H9 (cell line): Measurements from ENCODE around the gene C1orf146. TPM values are rescaled to one million over a fixed set of nuclear protein-coding genes. Genes with fewer than 3 reads are reported as not detected.

Source experiments
- DNase-seq: peaks from one replicate; pipeline ENCODE4 v3.0.0-alpha.2; 2017
- H2AFZ ChIP-seq: one replicate; pipeline ENCODE4 v1.6.1; 2013; ENCODE audit warnings: mild to moderate bottlenecking, low read length, control low read depth, moderate library complexity
- H2AK5ac ChIP-seq: 2 replicates; pipeline ENCODE4 v1.6.1; 2013; ENCODE audit warnings: low read length, control low read depth, mixed read lengths; ENCODE audit not compliant: insufficient read length
- H2BK120ac ChIP-seq: one replicate; pipeline ENCODE4 v1.6.1; 2013; ENCODE audit warnings: low read depth, mild to moderate bottlenecking, low read length, control low read depth, inconsistent platforms; ENCODE audit not compliant: poor library complexity, severe bottlenecking
- H2BK12ac ChIP-seq: 2 replicates; pipeline ENCODE4 v1.6.1; 2013; ENCODE audit warnings: low read length, control low read depth, mixed read lengths, low read depth; ENCODE audit not compliant: insufficient read length
- H2BK15ac ChIP-seq: 2 replicates; pipeline ENCODE4 v1.6.1; 2013; ENCODE audit warnings: low read depth, low read length, control low read depth
- H2BK20ac ChIP-seq: one replicate; pipeline ENCODE4 v1.6.1; 2013; ENCODE audit warnings: low read depth, mild to moderate bottlenecking, low read length, control low read depth, inconsistent platforms; ENCODE audit not compliant: poor library complexity, severe bottlenecking
- H2BK5ac ChIP-seq: 2 replicates; pipeline ENCODE4 v1.6.1; 2013; ENCODE audit warnings: low read length, control low read depth, mixed read lengths; ENCODE audit not compliant: insufficient read length
- H3K14ac ChIP-seq: 2 replicates; pipeline ENCODE4 v1.6.1; 2013; ENCODE audit warnings: low read length, control low read depth; ENCODE audit not compliant: insufficient read depth
- H3K18ac ChIP-seq: 2 replicates; pipeline ENCODE4 v1.6.1; 2013; ENCODE audit warnings: low read depth, mild to moderate bottlenecking, mixed read lengths, low read length, control low read depth; ENCODE audit not compliant: insufficient read length
- H3K23ac ChIP-seq: 2 replicates; pipeline ENCODE4 v1.6.1; 2013; ENCODE audit warnings: low read length, control low read depth, mixed read lengths, low read depth; ENCODE audit not compliant: insufficient read length
- H3K23me2 ChIP-seq: 2 replicates; pipeline ENCODE4 v1.6.1; 2013; ENCODE audit warnings: low read depth, mild to moderate bottlenecking, mixed read lengths, low read length, control low read depth; ENCODE audit not compliant: insufficient read length, poor library complexity, severe bottlenecking
- H3K27ac ChIP-seq: 2 replicates; pipeline ENCODE4 v1.5.1; 2013; ENCODE audit warnings: low read length, control low read depth, mixed read lengths, low read depth; ENCODE audit not compliant: insufficient read length
- H3K27me3 ChIP-seq: 2 replicates; pipeline ENCODE4 v1.6.1; 2013; ENCODE audit warnings: low read length, control low read depth, inconsistent platforms; ENCODE audit not compliant: insufficient read depth
- H3K4ac ChIP-seq: 2 replicates; pipeline ENCODE4 v1.6.1; 2013; ENCODE audit warnings: low read depth, mild to moderate bottlenecking, control low read depth, inconsistent platforms, low read length, moderate library complexity
- H3K4me1 ChIP-seq: 2 replicates; pipeline ENCODE4 v1.6.1; 2013; ENCODE audit warnings: low read length, control low read depth, inconsistent platforms; ENCODE audit not compliant: insufficient read depth
- H3K4me2 ChIP-seq: 2 replicates; pipeline ENCODE4 v1.6.1; 2013; ENCODE audit warnings: low read length, control low read depth, mixed read lengths; ENCODE audit not compliant: insufficient read length, insufficient read depth
- H3K56ac ChIP-seq: 2 replicates; pipeline ENCODE4 v1.6.1; 2013; ENCODE audit warnings: low read depth, mild to moderate bottlenecking, mixed read lengths, low read length, control low read depth; ENCODE audit not compliant: insufficient read length
- H3K79me1 ChIP-seq: 2 replicates; pipeline ENCODE4 v1.6.1; 2013; ENCODE audit warnings: low read depth, mild to moderate bottlenecking, moderate library complexity, low read length, control low read depth, inconsistent platforms; ENCODE audit not compliant: insufficient read depth, poor library complexity, severe bottlenecking
- H3K79me2 ChIP-seq: 2 replicates; pipeline ENCODE4 v1.6.1; 2013; ENCODE audit warnings: low read length, control low read depth, inconsistent platforms; ENCODE audit not compliant: insufficient read depth
- H3K9ac ChIP-seq: 2 replicates; pipeline ENCODE4 v1.6.1; 2013; ENCODE audit warnings: low read length, control low read depth, mixed read lengths; ENCODE audit not compliant: insufficient read length; ENCODE audit errors: extremely low read depth
- H3K9me3 ChIP-seq: one replicate; pipeline ENCODE4 v1.6.1; 2013; ENCODE audit warnings: low read depth, low read length, inconsistent platforms; ENCODE audit not compliant: control insufficient read depth
- H3T11ph ChIP-seq: one replicate; pipeline ENCODE4 v1.6.1; 2013; ENCODE audit warnings: mild to moderate bottlenecking, low read length, control low read depth, inconsistent platforms
- H4K20me1 ChIP-seq: one replicate; pipeline ENCODE4 v1.6.1; 2013; ENCODE audit not compliant: control insufficient read depth, insufficient read length, insufficient read depth
- H4K5ac ChIP-seq: 2 replicates; pipeline ENCODE4 v1.6.1; 2013; ENCODE audit warnings: low read depth, mild to moderate bottlenecking, mixed read lengths, low read length, control low read depth; ENCODE audit not compliant: insufficient read length
- H4K8ac ChIP-seq: replicated peaks from 2 replicates; pipeline ENCODE4 v1.6.1; 2013; ENCODE audit warnings: low read length, control low read depth, mixed read lengths, low read depth; ENCODE audit not compliant: insufficient read length
- H4K91ac ChIP-seq: 2 replicates; pipeline ENCODE4 v1.6.1; 2013; ENCODE audit warnings: low read depth, mild to moderate bottlenecking, moderate library complexity, mixed read lengths, low read length, control low read depth; ENCODE audit not compliant: insufficient read length
- H3K27ac Mint-ChIP-seq, 3 experiments: 2 replicates in 2 of 3; 3 replicates in 1 of 3; pipeline ENCODE4 v1.8.0; 2020 to 2021; ENCODE audit warnings: mixed read lengths in 3 of 3, mild to moderate bottlenecking in 1 of 3, moderate library complexity in 1 of 3
- H3K27me3 Mint-ChIP-seq: 2 replicates; pipeline ENCODE4 v1.8.0; 2021; ENCODE audit warnings: low read depth, mild to moderate bottlenecking, moderate library complexity, mixed read lengths
- H3K36me3 Mint-ChIP-seq, 3 experiments: 2 replicates in 2 of 3; 3 replicates in 1 of 3; pipeline ENCODE4 v1.8.0; 2020 to 2021; ENCODE audit warnings: low read depth in 3 of 3, mixed read lengths in 3 of 3; ENCODE audit not compliant: insufficient read depth in 1 of 3
- H3K4me1 Mint-ChIP-seq, 2 experiments: 2 replicates each; pipeline ENCODE4 v1.8.0; 2020; ENCODE audit warnings: mixed read lengths in 2 of 2
- H3K4me3 Mint-ChIP-seq, 2 experiments: 2 replicates in 1 of 2; 3 replicates in 1 of 2; pipeline ENCODE4 v1.8.0; 2020 to 2021; ENCODE audit warnings: mild to moderate bottlenecking in 2 of 2, mixed read lengths in 2 of 2, moderate library complexity in 1 of 2
- H3K9me3 Mint-ChIP-seq, 2 experiments: 2 replicates in 1 of 2; 3 replicates in 1 of 2; pipeline ENCODE4 v1.8.0; 2020; ENCODE audit warnings: mild to moderate bottlenecking in 2 of 2, mixed read lengths in 2 of 2, moderate library complexity in 1 of 2
- WGBS: extraction: QIAGEN DNeasy Blood & Tissue Kit; methylation state at CpG from one replicate; pipeline ENCODE4 v1.1.7; 2013; ENCODE audit warnings: missing lambda C conversion rate, low lambda C conversion rate, mixed read lengths; ENCODE audit not compliant: insufficient read length; ENCODE audit errors: extremely low coverage; 5-methylcytosine and 5-hydroxymethylcytosine counted together
- total RNA-seq: library from RNA; stranded (reverse); gene quantifications from 2 replicates; pipeline ENCODE4 v1.2.1, GENCODE V29; 2021
- TF ChIP-seq, protein P1 (sequence below): fragments of 200-600 bp; sonication (generic); conservative IDR thresholded peaks from 3 replicates; pipeline ENCODE4 v1.8.0; 2021; ENCODE audit warnings: antibody characterized with exemption, mild to moderate bottlenecking

The C1orf146 gene
- total RNA-seq, 1 experiment from 2014 or later: not detected

DNA sequence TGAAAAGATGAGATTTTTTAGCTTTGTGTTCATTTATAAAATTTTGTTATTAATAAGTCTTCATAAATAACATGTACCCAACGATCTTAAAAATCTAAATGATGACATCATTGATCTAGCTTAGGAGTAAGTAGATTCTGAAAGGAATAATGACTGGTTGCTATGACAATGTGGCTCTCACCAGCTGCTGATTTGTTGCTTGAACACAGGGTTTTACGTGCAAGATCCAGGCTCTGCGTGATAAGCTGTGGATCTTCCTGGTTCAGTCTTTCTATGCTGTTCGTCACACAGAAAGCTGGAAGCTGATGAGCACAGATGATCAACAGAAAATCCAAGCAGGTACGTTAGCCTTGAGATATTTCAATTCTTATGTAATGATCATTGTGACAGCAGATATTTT lies 49.1 kb upstream of the C1orf146 start:
- H3K4me3 Mint-ChIP-seq: no peak overlapping the region

More for the DNA sequence above, 49.1 kb upstream of the C1orf146 start:
- H4K20me1 ChIP-seq: no peaks in the 10 kb centered on the region
- no peak overlapping the region for H2BK15ac ChIP-seq
- H2BK20ac ChIP-seq: no peak overlapping the region
- Mint-ChIP-seq H3K9me3 (no peaks in the 10 kb centered on the region), H3K27ac (no peak overlapping the region), H3K27me3 (no peaks in the 10 kb centered on the region), H3K4me1 (peaks cover under 1% of the 10 kb centered on the region in 2 experiments; a peak in 1 of 4 replicates), H3K36me3 (no peaks in the 10 kb centered on the region)
- H3K14ac ChIP-seq: no peak overlapping the region
- no peak overlapping the region for H3K18ac ChIP-seq
- H3K23me2 ChIP-seq: no peaks in the 10 kb centered on the region
- H3K27me3 ChIP-seq: no peaks in the 10 kb centered on the region
- H4K91ac ChIP-seq: no peak overlapping the region
- H3K4me1 ChIP-seq: no peaks in the 10 kb centered on the region
- no peak overlapping the region for H2AFZ ChIP-seq
- no peak overlapping the region for H4K5ac ChIP-seq
- H3T11ph ChIP-seq: no peak overlapping the region
- H3K9me3 ChIP-seq: no peaks in the 10 kb centered on the region
- no peak overlapping the region for H3K4me2 ChIP-seq
- no peak overlapping the region for H3K4ac ChIP-seq
- H3K27ac ChIP-seq: no peak overlapping the region
- no peak overlapping the region for H3K9ac ChIP-seq
- H3K79me2 ChIP-seq: no peaks in the 10 kb centered on the region
- TF ChIP-seq, protein P1, sequence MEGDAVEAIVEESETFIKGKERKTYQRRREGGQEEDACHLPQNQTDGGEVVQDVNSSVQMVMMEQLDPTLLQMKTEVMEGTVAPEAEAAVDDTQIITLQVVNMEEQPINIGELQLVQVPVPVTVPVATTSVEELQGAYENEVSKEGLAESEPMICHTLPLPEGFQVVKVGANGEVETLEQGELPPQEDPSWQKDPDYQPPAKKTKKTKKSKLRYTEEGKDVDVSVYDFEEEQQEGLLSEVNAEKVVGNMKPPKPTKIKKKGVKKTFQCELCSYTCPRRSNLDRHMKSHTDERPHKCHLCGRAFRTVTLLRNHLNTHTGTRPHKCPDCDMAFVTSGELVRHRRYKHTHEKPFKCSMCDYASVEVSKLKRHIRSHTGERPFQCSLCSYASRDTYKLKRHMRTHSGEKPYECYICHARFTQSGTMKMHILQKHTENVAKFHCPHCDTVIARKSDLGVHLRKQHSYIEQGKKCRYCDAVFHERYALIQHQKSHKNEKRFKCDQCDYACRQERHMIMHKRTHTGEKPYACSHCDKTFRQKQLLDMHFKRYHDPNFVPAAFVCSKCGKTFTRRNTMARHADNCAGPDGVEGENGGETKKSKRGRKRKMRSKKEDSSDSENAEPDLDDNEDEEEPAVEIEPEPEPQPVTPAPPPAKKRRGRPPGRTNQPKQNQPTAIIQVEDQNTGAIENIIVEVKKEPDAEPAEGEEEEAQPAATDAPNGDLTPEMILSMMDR: no peak
- no peak overlapping the region for H4K8ac ChIP-seq
- H2BK12ac ChIP-seq: no peak overlapping the region
- no peak overlapping the region for H2BK5ac ChIP-seq
- no peaks in the 10 kb centered on the region for H3K79me1 ChIP-seq
- DNase-seq: no peak
- no peak overlapping the region for H3K23ac ChIP-seq
- H2BK120ac ChIP-seq: no peak overlapping the region
- no peak overlapping the region for H2AK5ac ChIP-seq
- no peak overlapping the region for H3K56ac ChIP-seq
- WGBS: no CpG with 5 or more reads among the region's 5 CpGs
